A549 treated with Mapracorat at 1 μM for 4 hours (cell line): ENCODE measurements around the gene OSBPL1A. TPM values are rescaled to one million over a fixed set of nuclear protein-coding genes. Genes with fewer than 3 reads are reported as not detected.

Experiments used
- total RNA-seq: library from RNA; stranded (reverse); fragments of 200-300 nt; extraction: Qiagen RNA extraction; gene quantifications from 5 replicates; pipeline ENCODE4 v1.2.3, GENCODE V29; 2022

OSBPL1A gene
- total RNA-seq = 10.6 to 19.4 TPM (median 13.6 TPM) in 5 replicates

DNA sequence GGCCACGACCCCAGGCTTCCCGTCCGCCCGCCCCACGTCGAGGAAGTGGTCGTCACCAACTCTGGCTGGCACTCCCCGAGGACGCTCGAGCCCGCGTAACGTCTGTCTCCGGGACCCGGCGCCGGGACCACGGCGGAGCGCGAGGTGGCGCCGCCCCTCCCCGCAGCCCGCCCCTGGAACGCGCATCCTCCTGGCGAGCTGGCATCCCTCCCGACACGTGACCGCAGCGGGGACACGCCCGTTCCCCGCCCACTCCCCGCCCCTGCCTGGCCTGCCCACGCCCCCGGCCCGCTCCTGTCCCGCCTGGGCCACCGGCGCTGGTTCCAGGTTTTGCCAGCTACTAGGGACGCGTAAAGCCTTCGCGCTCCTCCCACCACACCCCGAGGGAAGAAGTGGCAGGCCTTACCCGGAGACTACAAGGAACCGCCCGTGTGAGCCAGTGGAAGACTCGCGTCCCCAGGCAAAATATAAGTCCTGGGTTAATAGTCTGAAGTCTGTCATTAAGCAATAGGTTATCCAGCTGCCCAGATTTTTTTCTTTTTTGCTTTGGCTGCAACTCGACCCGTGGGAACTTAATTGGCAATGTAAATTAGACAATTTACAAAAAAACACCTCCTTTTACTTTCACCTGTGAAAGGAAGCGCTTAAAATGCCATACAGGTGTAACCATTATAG is at the start of gene OSBPL1A:
TSS of gene OSBPL1A (minus strand) at position 131 of the 675 bp plus-strand sequence. CDS start 20,291 bp downstream, outside the sequence.

DNA sequence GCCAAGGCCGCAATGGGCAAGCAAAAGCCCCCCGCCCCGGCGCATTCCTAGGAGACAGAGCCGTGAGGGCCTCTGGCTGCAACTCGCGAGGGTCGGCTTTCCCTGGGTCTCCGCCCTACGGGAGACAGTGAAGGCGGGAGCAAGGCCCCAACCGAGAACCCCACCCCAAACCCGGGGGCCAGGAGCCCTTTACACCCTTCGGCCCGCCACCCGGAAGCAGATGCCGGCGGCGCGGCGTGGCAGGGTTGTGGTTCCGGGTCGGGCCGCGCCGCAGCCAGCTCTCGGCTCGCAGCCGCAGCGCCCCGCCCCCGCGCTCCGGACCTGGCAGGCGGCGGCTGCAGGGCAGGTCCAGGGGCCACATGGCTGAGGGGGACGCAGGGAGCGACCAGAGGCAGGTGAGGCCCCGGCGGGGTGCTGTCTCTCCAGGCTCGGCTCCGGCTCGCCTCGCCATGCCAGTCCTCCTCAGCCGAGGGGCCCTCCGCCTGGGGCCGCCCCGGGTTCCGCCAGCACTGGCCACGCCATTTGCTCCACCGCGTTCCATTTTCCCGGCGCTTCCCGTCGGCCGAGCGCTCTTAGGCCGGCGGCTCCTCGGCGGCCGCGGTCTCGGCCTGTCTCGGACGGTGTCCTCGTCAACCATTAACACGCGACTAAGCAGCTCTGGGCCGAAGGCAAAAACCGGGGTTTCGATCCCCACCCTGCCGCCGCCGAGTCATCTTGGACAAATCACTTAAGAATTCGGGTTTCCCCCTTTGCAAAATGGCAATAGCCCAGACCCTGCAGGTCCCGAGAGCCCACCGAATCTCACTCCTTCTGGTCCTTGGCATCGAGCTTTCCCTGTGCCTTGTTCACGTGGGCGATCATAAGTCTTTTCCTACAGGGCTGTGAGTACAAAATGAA is 29.0 kb upstream of the OSBPL1A start, which contains the start of gene IMPACT:
TSS of gene IMPACT (plus strand) at position 273 of the 897 bp plus-strand sequence. CDS start at position 360, 87 bp downstream.

DNA sequence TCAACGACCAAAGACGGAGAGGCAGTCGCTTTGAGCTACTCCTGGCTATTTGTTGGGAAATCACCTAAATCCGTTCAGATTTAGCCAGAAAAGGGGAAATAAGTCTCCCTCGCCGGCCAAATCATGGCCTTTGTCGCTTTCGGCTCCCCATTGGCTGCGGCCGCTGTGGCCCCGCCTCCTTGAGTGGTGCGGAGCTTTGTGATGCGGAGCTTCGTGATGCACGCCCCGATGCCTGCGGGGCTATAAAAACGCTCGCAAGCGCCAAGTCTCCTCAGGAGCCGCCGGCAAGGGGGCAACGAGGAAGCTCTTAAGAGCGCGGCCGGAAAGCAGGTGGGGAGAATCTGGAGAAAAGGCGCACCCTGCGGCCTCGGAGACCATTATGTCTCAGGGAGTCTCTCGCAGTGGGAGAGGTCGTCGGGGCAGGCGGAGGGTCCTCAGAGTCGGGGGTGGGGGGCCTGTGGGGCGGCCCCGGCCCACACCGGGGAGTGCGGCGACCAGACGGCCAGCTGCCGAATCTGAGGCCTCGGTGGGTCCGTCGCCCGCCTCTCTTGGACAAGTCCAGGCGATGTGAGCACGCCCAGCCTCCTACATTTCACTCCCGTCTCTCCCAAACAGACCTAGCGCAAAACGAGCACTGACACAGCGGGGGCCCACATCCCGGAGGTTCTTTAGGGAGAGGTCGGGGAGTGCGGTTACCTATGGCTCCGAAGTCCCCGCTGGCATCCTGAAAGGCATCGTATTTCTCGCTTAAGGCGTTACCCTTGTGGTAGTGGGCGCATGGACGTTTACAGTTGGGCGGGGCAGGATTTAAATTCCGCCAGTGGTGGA is 258.6 kb downstream of the OSBPL1A start, which contains the start of gene CABYR:
TSS of gene CABYR (plus strand) at position 274 of the 828 bp plus-strand sequence. CDS start 4,053 bp downstream, outside the sequence.

Other genes starting within 250 kb of the OSBPL1A start
- 10.3 to 15.1 TPM (median 12.5 TPM) in 5 replicates for gene IMPACT, start 28.8 kb upstream of the OSBPL1A start, total RNA-seq
- not detected in 5 replicates for gene HRH4, start 62.8 kb upstream of the OSBPL1A start, total RNA-seq